PC-9 (cell line): Measurements from ENCODE around the gene LRRD1.

ENCODE experiments used
- EZH2 ChIP-seq: fragments of 200-600 bp; sonication (generic); IDR thresholded peaks from 2 replicates; pipeline ENCODE4 v1.8.0; 2017; ENCODE audit warnings: antibody characterized with exemption, low read depth
- TF ChIP-seq, protein P1 (sequence below): fragments of 200-600 bp; sonication (generic); conservative IDR thresholded peaks from 2 replicates; pipeline ENCODE4 v1.6.1; 2017; ENCODE audit warnings: mixed run types, antibody characterized with exemption, mild to moderate bottlenecking, moderate library complexity

DNA sequence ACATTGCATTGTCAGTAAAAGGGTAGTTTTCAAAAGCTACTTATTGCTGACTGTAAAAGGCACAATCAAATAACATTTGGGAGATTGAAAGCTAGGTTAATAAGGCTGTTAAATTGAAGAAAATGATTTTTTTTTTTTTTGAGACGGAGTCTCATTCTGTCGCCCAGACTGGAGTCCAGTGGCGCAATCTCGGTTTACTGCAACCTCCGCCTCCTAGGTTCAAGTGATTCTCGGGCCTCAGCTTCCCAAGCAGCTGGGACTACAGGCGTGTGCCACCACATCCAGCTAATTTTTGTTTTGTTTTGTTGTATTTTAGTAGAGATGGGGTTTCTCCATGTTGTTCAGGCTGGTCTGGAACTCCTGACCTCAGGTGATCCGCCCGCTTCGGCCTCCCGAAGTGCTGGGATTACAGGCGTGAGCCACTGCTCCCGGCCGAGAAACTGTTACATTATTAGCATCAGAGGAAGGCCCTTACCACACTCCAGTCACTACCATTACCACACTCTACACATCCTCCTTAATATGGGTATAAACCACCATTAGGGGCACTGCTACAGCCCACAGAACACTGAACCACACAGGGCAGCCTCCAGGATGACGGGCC is 45.7 kb downstream of the LRRD1 start:
- TF ChIP-seq, protein P1, sequence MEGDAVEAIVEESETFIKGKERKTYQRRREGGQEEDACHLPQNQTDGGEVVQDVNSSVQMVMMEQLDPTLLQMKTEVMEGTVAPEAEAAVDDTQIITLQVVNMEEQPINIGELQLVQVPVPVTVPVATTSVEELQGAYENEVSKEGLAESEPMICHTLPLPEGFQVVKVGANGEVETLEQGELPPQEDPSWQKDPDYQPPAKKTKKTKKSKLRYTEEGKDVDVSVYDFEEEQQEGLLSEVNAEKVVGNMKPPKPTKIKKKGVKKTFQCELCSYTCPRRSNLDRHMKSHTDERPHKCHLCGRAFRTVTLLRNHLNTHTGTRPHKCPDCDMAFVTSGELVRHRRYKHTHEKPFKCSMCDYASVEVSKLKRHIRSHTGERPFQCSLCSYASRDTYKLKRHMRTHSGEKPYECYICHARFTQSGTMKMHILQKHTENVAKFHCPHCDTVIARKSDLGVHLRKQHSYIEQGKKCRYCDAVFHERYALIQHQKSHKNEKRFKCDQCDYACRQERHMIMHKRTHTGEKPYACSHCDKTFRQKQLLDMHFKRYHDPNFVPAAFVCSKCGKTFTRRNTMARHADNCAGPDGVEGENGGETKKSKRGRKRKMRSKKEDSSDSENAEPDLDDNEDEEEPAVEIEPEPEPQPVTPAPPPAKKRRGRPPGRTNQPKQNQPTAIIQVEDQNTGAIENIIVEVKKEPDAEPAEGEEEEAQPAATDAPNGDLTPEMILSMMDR = no peak
- no peak for TF ChIP-seq EZH2
